H9 (cell line): Measurements from ENCODE around the gene LHCGR. TPM values are rescaled to one million over a fixed set of nuclear protein-coding genes. Genes with fewer than 3 reads are reported as not detected.

Experiments used
- DNase-seq: peaks from one replicate; pipeline ENCODE4 v3.0.0-alpha.2; 2017
- H2AFZ ChIP-seq: one replicate; pipeline ENCODE4 v1.6.1; 2013; ENCODE audit warnings: mild to moderate bottlenecking, low read length, control low read depth, moderate library complexity
- H2AK5ac ChIP-seq: 2 replicates; pipeline ENCODE4 v1.6.1; 2013; ENCODE audit warnings: low read length, control low read depth, mixed read lengths; ENCODE audit not compliant: insufficient read length
- H2BK120ac ChIP-seq: one replicate; pipeline ENCODE4 v1.6.1; 2013; ENCODE audit warnings: low read depth, mild to moderate bottlenecking, low read length, control low read depth, inconsistent platforms; ENCODE audit not compliant: poor library complexity, severe bottlenecking
- H2BK12ac ChIP-seq: 2 replicates; pipeline ENCODE4 v1.6.1; 2013; ENCODE audit warnings: low read length, control low read depth, mixed read lengths, low read depth; ENCODE audit not compliant: insufficient read length
- H2BK15ac ChIP-seq: 2 replicates; pipeline ENCODE4 v1.6.1; 2013; ENCODE audit warnings: low read depth, low read length, control low read depth
- H2BK20ac ChIP-seq: one replicate; pipeline ENCODE4 v1.6.1; 2013; ENCODE audit warnings: low read depth, mild to moderate bottlenecking, low read length, control low read depth, inconsistent platforms; ENCODE audit not compliant: poor library complexity, severe bottlenecking
- H2BK5ac ChIP-seq: 2 replicates; pipeline ENCODE4 v1.6.1; 2013; ENCODE audit warnings: low read length, control low read depth, mixed read lengths; ENCODE audit not compliant: insufficient read length
- H3K14ac ChIP-seq: 2 replicates; pipeline ENCODE4 v1.6.1; 2013; ENCODE audit warnings: low read length, control low read depth; ENCODE audit not compliant: insufficient read depth
- H3K18ac ChIP-seq: 2 replicates; pipeline ENCODE4 v1.6.1; 2013; ENCODE audit warnings: low read depth, mild to moderate bottlenecking, mixed read lengths, low read length, control low read depth; ENCODE audit not compliant: insufficient read length
- H3K23ac ChIP-seq: 2 replicates; pipeline ENCODE4 v1.6.1; 2013; ENCODE audit warnings: low read length, control low read depth, mixed read lengths, low read depth; ENCODE audit not compliant: insufficient read length
- H3K23me2 ChIP-seq: 2 replicates; pipeline ENCODE4 v1.6.1; 2013; ENCODE audit warnings: low read depth, mild to moderate bottlenecking, mixed read lengths, low read length, control low read depth; ENCODE audit not compliant: insufficient read length, poor library complexity, severe bottlenecking
- H3K27ac ChIP-seq: 2 replicates; pipeline ENCODE4 v1.5.1; 2013; ENCODE audit warnings: low read length, control low read depth, mixed read lengths, low read depth; ENCODE audit not compliant: insufficient read length
- H3K27me3 ChIP-seq: 2 replicates; pipeline ENCODE4 v1.6.1; 2013; ENCODE audit warnings: low read length, control low read depth, inconsistent platforms; ENCODE audit not compliant: insufficient read depth
- H3K4ac ChIP-seq: 2 replicates; pipeline ENCODE4 v1.6.1; 2013; ENCODE audit warnings: low read depth, mild to moderate bottlenecking, control low read depth, inconsistent platforms, low read length, moderate library complexity
- H3K4me1 ChIP-seq: 2 replicates; pipeline ENCODE4 v1.6.1; 2013; ENCODE audit warnings: low read length, control low read depth, inconsistent platforms; ENCODE audit not compliant: insufficient read depth
- H3K4me2 ChIP-seq: 2 replicates; pipeline ENCODE4 v1.6.1; 2013; ENCODE audit warnings: low read length, control low read depth, mixed read lengths; ENCODE audit not compliant: insufficient read length, insufficient read depth
- H3K56ac ChIP-seq: 2 replicates; pipeline ENCODE4 v1.6.1; 2013; ENCODE audit warnings: low read depth, mild to moderate bottlenecking, mixed read lengths, low read length, control low read depth; ENCODE audit not compliant: insufficient read length
- H3K79me1 ChIP-seq: 2 replicates; pipeline ENCODE4 v1.6.1; 2013; ENCODE audit warnings: low read depth, mild to moderate bottlenecking, moderate library complexity, low read length, control low read depth, inconsistent platforms; ENCODE audit not compliant: insufficient read depth, poor library complexity, severe bottlenecking
- H3K79me2 ChIP-seq: 2 replicates; pipeline ENCODE4 v1.6.1; 2013; ENCODE audit warnings: low read length, control low read depth, inconsistent platforms; ENCODE audit not compliant: insufficient read depth
- H3K9ac ChIP-seq: 2 replicates; pipeline ENCODE4 v1.6.1; 2013; ENCODE audit warnings: low read length, control low read depth, mixed read lengths; ENCODE audit not compliant: insufficient read length; ENCODE audit errors: extremely low read depth
- H3K9me3 ChIP-seq: one replicate; pipeline ENCODE4 v1.6.1; 2013; ENCODE audit warnings: low read depth, low read length, inconsistent platforms; ENCODE audit not compliant: control insufficient read depth
- H3T11ph ChIP-seq: one replicate; pipeline ENCODE4 v1.6.1; 2013; ENCODE audit warnings: mild to moderate bottlenecking, low read length, control low read depth, inconsistent platforms
- H4K20me1 ChIP-seq: one replicate; pipeline ENCODE4 v1.6.1; 2013; ENCODE audit not compliant: control insufficient read depth, insufficient read length, insufficient read depth
- H4K5ac ChIP-seq: 2 replicates; pipeline ENCODE4 v1.6.1; 2013; ENCODE audit warnings: low read depth, mild to moderate bottlenecking, mixed read lengths, low read length, control low read depth; ENCODE audit not compliant: insufficient read length
- H4K8ac ChIP-seq: replicated peaks from 2 replicates; pipeline ENCODE4 v1.6.1; 2013; ENCODE audit warnings: low read length, control low read depth, mixed read lengths, low read depth; ENCODE audit not compliant: insufficient read length
- H4K91ac ChIP-seq: 2 replicates; pipeline ENCODE4 v1.6.1; 2013; ENCODE audit warnings: low read depth, mild to moderate bottlenecking, moderate library complexity, mixed read lengths, low read length, control low read depth; ENCODE audit not compliant: insufficient read length
- H3K27ac Mint-ChIP-seq, 3 experiments: 2 replicates in 2 of 3; 3 replicates in 1 of 3; pipeline ENCODE4 v1.8.0; 2020 to 2021; ENCODE audit warnings: mixed read lengths in 3 of 3, mild to moderate bottlenecking in 1 of 3, moderate library complexity in 1 of 3
- H3K27me3 Mint-ChIP-seq: 2 replicates; pipeline ENCODE4 v1.8.0; 2021; ENCODE audit warnings: low read depth, mild to moderate bottlenecking, moderate library complexity, mixed read lengths
- H3K36me3 Mint-ChIP-seq, 3 experiments: 2 replicates in 2 of 3; 3 replicates in 1 of 3; pipeline ENCODE4 v1.8.0; 2020 to 2021; ENCODE audit warnings: low read depth in 3 of 3, mixed read lengths in 3 of 3; ENCODE audit not compliant: insufficient read depth in 1 of 3
- H3K4me1 Mint-ChIP-seq, 2 experiments: 2 replicates each; pipeline ENCODE4 v1.8.0; 2020; ENCODE audit warnings: mixed read lengths in 2 of 2
- H3K4me3 Mint-ChIP-seq, 2 experiments: 2 replicates in 1 of 2; 3 replicates in 1 of 2; pipeline ENCODE4 v1.8.0; 2020 to 2021; ENCODE audit warnings: mild to moderate bottlenecking in 2 of 2, mixed read lengths in 2 of 2, moderate library complexity in 1 of 2
- H3K9me3 Mint-ChIP-seq, 2 experiments: 2 replicates in 1 of 2; 3 replicates in 1 of 2; pipeline ENCODE4 v1.8.0; 2020; ENCODE audit warnings: mild to moderate bottlenecking in 2 of 2, mixed read lengths in 2 of 2, moderate library complexity in 1 of 2
- total RNA-seq: library from RNA; stranded (reverse); gene quantifications from 2 replicates; pipeline ENCODE4 v1.2.1, GENCODE V29; 2021
- TF ChIP-seq, protein P1 (sequence below): fragments of 200-600 bp; sonication (generic); conservative IDR thresholded peaks from 3 replicates; pipeline ENCODE4 v1.8.0; 2021; ENCODE audit warnings: antibody characterized with exemption, mild to moderate bottlenecking

Gene LHCGR
- total RNA-seq, 1 experiment from 2014 or later, result 0.44 TPM

DNA sequence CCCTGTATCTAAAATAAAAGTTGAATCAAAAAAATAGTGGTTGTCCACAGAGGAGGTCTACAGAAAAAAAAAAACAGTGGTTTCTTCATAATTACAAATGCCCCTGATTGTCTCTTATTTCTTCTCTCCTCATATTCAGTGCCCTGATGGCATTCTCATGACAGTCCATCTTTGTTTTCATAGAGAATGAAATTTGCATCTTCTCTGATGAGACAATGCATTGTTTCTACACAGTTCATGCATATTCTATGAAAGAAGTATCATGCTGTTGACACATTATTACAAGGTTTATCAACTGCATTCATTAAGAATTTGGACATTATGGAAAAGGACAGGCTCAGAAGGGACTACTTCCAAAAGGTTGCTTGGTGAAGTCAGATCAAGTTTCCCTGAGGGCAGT, 59.5 kb downstream of the LHCGR start:
- H3K4me1 Mint-ChIP-seq, result peaks cover 46 to 48% of the 10 kb centered on the region in 2 experiments
- Histone ChIP-seq H3K4me2 (no peak overlapping the region), H4K91ac (no peak overlapping the region), H3K23ac (no peak overlapping the region), H3K9me3 (no peaks in the 10 kb centered on the region), H3K9ac (no peak overlapping the region), H2BK15ac (no peak overlapping the region), H3K23me2 (no peaks in the 10 kb centered on the region), H2AK5ac (no peak overlapping the region), H3K14ac (no peak overlapping the region), H3K56ac (no peak overlapping the region), H3K18ac (no peak overlapping the region), H3K27me3 (no peaks in the 10 kb centered on the region), H2BK20ac (no peak overlapping the region), H4K5ac (no peak overlapping the region), H3K4me1 (peaks cover 7% of the 10 kb centered on the region), H4K20me1 (no peaks in the 10 kb centered on the region), H2BK12ac (no peak overlapping the region), H3T11ph (no peak overlapping the region), H3K4ac (no peak overlapping the region), H2BK120ac (no peak overlapping the region), H2AFZ (no peak overlapping the region), H4K8ac (no peak overlapping the region), H3K27ac (no peak overlapping the region), H3K79me2 (no peaks in the 10 kb centered on the region), H3K79me1 (no peaks in the 10 kb centered on the region), H2BK5ac (no peak overlapping the region)
- no peak overlapping the region for H3K27ac Mint-ChIP-seq
- H3K4me3 Mint-ChIP-seq, result no peak overlapping the region
- H3K36me3 Mint-ChIP-seq, result no peaks in the 10 kb centered on the region
- no peaks in the 10 kb centered on the region for H3K27me3 Mint-ChIP-seq
- TF ChIP-seq, protein P1, sequence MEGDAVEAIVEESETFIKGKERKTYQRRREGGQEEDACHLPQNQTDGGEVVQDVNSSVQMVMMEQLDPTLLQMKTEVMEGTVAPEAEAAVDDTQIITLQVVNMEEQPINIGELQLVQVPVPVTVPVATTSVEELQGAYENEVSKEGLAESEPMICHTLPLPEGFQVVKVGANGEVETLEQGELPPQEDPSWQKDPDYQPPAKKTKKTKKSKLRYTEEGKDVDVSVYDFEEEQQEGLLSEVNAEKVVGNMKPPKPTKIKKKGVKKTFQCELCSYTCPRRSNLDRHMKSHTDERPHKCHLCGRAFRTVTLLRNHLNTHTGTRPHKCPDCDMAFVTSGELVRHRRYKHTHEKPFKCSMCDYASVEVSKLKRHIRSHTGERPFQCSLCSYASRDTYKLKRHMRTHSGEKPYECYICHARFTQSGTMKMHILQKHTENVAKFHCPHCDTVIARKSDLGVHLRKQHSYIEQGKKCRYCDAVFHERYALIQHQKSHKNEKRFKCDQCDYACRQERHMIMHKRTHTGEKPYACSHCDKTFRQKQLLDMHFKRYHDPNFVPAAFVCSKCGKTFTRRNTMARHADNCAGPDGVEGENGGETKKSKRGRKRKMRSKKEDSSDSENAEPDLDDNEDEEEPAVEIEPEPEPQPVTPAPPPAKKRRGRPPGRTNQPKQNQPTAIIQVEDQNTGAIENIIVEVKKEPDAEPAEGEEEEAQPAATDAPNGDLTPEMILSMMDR, result no peak
- no peaks in the 10 kb centered on the region for H3K9me3 Mint-ChIP-seq
- no peak for DNase-seq
